BLaER1 treated with 17β-estradiol and CSF1 and Interleukin-3, amounts not matched to agents 10 nM and 100 nM (cell line): ENCODE results near the gene CDH23.

Source experiments
- H3K27ac ChIP-seq, 11 experiments: shearing (Covaris generic); formaldehyde crosslinking; 2 replicates each; pipeline ENCODE4 v1.8.1; 2022
- H3K27me3 ChIP-seq, 11 experiments: shearing (Covaris generic); formaldehyde crosslinking; 2 replicates each; pipeline ENCODE4 v1.8.1; 2022
- H3K36me3 ChIP-seq, 11 experiments: shearing (Covaris generic); formaldehyde crosslinking; 2 replicates each; pipeline ENCODE4 v1.8.1; 2022
- H3K4me1 ChIP-seq, 10 experiments: shearing (Covaris generic); formaldehyde crosslinking; 2 replicates each; pipeline ENCODE4 v1.8.1; 2022
- H3K4me2 ChIP-seq, 11 experiments: shearing (Covaris generic); formaldehyde crosslinking; 2 replicates each; pipeline ENCODE4 v1.8.1; 2022
- H3K4me3 ChIP-seq, 10 experiments: shearing (Covaris generic); formaldehyde crosslinking; 2 replicates each; pipeline ENCODE4 v1.8.1; 2022
- H3K9ac ChIP-seq, 11 experiments: shearing (Covaris generic); formaldehyde crosslinking; 2 replicates each; pipeline ENCODE4 v1.8.1; 2022
- H3K9me3 ChIP-seq, 11 experiments: shearing (Covaris generic); formaldehyde crosslinking; replicated peaks in 1 of 11; 2 replicates each; pipeline ENCODE4 v1.8.1; 2022
- H4K20me1 ChIP-seq, 11 experiments: shearing (Covaris generic); formaldehyde crosslinking; 2 replicates each; pipeline ENCODE4 v1.8.1; 2022
- Cebpa-rat ChIP-seq, 11 experiments: shearing (Covaris generic); IDR thresholded peaks; 2 replicates each; pipeline ENCODE4 v1.8.1; 2022

CDH23 gene

GRCh38 chr10:71790749-71791440 is 394.2 kb downstream of the CDH23 start:
- H3K4me3 ChIP-seq = no peak overlapping the region
- H3K4me2 ChIP-seq = peak overlapping the region; percentile 42 to 81 (median 69); a peak in 21 of 22 replicates
- no peaks in the 10 kb centered on the region for H3K27me3 ChIP-seq
- no peaks in the 10 kb centered on the region for H3K36me3 ChIP-seq
- H3K9ac ChIP-seq = no peak overlapping the region
- H3K9me3 ChIP-seq = no peaks in the 10 kb centered on the region
- H3K27ac ChIP-seq = no peak overlapping the region
- peaks cover 6 to 14% (median 12%) of the 10 kb centered on the region in 10 experiments; a peak in 17 of 20 replicates for H3K4me1 ChIP-seq
- H4K20me1 ChIP-seq = peaks cover 0 to 4% (median 0%) of the 10 kb centered on the region in 11 experiments; a peak in 2 of 22 replicates
- no peak for TF ChIP-seq Cebpa-rat (IDR thresholded peaks at IDR 0.05)

GRCh38 chr10:71795248-71795647 is 398.5 kb downstream of the CDH23 start:
- no peak overlapping the region for H3K27ac ChIP-seq
- H3K36me3 ChIP-seq = no peaks in the 10 kb centered on the region
- H3K4me2 ChIP-seq = no peak overlapping the region
- no peak overlapping the region for H3K4me3 ChIP-seq
- no peak overlapping the region for H3K9ac ChIP-seq
- peaks cover 11 to 23% (median 12%) of the 10 kb centered on the region in 10 experiments for H3K4me1 ChIP-seq
- H3K27me3 ChIP-seq = no peaks in the 10 kb centered on the region
- no peak for TF ChIP-seq Cebpa-rat (IDR thresholded peaks at IDR 0.05)
- peaks cover 0 to 9% (median 0%) of the 10 kb centered on the region in 11 experiments; a peak in 3 of 22 replicates for H4K20me1 ChIP-seq
- H3K9me3 ChIP-seq = no peaks in the 10 kb centered on the region

GRCh38 chr10:71796749-71797405 is 400.2 kb downstream of the CDH23 start:
- Histone ChIP-seq H3K27ac (no peak overlapping the region), H3K4me1 (peaks cover 0 to 31% (median 9%) of the 10 kb centered on the region in 10 experiments; a peak in 12 of 20 replicates), H3K4me2 (no peak overlapping the region), H3K4me3 (no peak overlapping the region), H4K20me1 (peaks cover 0 to 9% (median 0%) of the 10 kb centered on the region in 11 experiments; a peak in 3 of 22 replicates), H3K27me3 (no peaks in the 10 kb centered on the region), H3K36me3 (no peaks in the 10 kb centered on the region), H3K9ac (no peak overlapping the region), H3K9me3 (no peaks in the 10 kb centered on the region)
- TF ChIP-seq Cebpa-rat (IDR thresholded peaks at IDR 0.05) = no peak

GRCh38 chr10:71797533-71798307 is 401.0 kb downstream of the CDH23 start:
- Histone ChIP-seq H3K9ac (no peak overlapping the region), H3K27ac (no peak overlapping the region), H3K27me3 (no peaks in the 10 kb centered on the region)

GRCh38 chr10:71798308-71798624 is 401.5 kb downstream of the CDH23 start:
- H3K4me2 ChIP-seq = no peak overlapping the region
- no peak overlapping the region for H3K9ac ChIP-seq
- no peak overlapping the region for H3K27ac ChIP-seq
- H3K36me3 ChIP-seq = no peaks in the 10 kb centered on the region
- no peak for TF ChIP-seq Cebpa-rat (IDR thresholded peaks at IDR 0.05)
- no peaks in the 10 kb centered on the region for H3K9me3 ChIP-seq
- H3K27me3 ChIP-seq = no peaks in the 10 kb centered on the region
- H4K20me1 ChIP-seq = peaks cover 0 to 9% (median 0%) of the 10 kb centered on the region in 11 experiments; a peak in 3 of 22 replicates
- peaks cover 0 to 45% (median 20%) of the 10 kb centered on the region in 10 experiments; a peak in 14 of 20 replicates for H3K4me1 ChIP-seq
- H3K4me3 ChIP-seq = no peak overlapping the region

More at GRCh38 chr10:71797533-71798307, 401.0 kb downstream of the CDH23 start:
- Histone ChIP-seq H4K20me1 (peaks cover 0 to 9% (median 0%) of the 10 kb centered on the region in 11 experiments; a peak in 3 of 22 replicates), H3K4me1 (peaks cover 0 to 40% (median 14%) of the 10 kb centered on the region in 10 experiments; a peak in 12 of 20 replicates), H3K36me3 (no peaks in the 10 kb centered on the region), H3K9me3 (no peaks in the 10 kb centered on the region), H3K4me3 (no peak overlapping the region), H3K4me2 (no peak overlapping the region; a peak in 1 of 22 replicates)
- no peak for TF ChIP-seq Cebpa-rat (IDR thresholded peaks at IDR 0.05)

- Histone ChIP-seq H3K9me3 (no peaks in the 10 kb centered on the region), H3K4me1 (peaks cover 3 to 54% (median 28%) of the 10 kb centered on the region in 10 experiments; a peak in 16 of 20 replicates), H3K27ac (no peak overlapping the region), H3K36me3 (no peaks in the 10 kb centered on the region), H3K4me3 (no peak overlapping the region), H3K4me2 (peak overlapping the region in 3 of 11 experiments; percentile 56 to 74 (median 66); a peak in 6 of 22 replicates), H4K20me1 (peaks cover 0 to 12% (median 0%) of the 10 kb centered on the region in 11 experiments; a peak in 3 of 22 replicates), H3K27me3 (no peaks in the 10 kb centered on the region), H3K9ac (no peak overlapping the region)
- TF ChIP-seq Cebpa-rat (IDR thresholded peaks at IDR 0.05) = no peak
Observed at GRCh38 chr10:71799112-71799511, 402.4 kb downstream of the CDH23 start.

- no peak overlapping the region for H3K4me3 ChIP-seq
- peaks cover 0 to 17% (median 0%) of the 10 kb centered on the region in 11 experiments; a peak in 3 of 22 replicates for H4K20me1 ChIP-seq
- TF ChIP-seq Cebpa-rat (IDR thresholded peaks at IDR 0.05) = no peak
- no peaks in the 10 kb centered on the region for H3K27me3 ChIP-seq
- no peaks in the 10 kb centered on the region for H3K36me3 ChIP-seq
- no peak overlapping the region for H3K9ac ChIP-seq
- peaks cover 5 to 61% (median 35%) of the 10 kb centered on the region in 10 experiments; a peak in 17 of 20 replicates for H3K4me1 ChIP-seq
- peak overlapping the region in 4 of 11 experiments; percentile 18 to 74 (median 67); a peak in 6 of 22 replicates for H3K4me2 ChIP-seq
- no peaks in the 10 kb centered on the region for H3K9me3 ChIP-seq
- H3K27ac ChIP-seq = no peak overlapping the region
Observed at GRCh38 chr10:71799608-71800453, 403.1 kb downstream of the CDH23 start.

GRCh38 chr10:71801361-71801760 is 404.6 kb downstream of the CDH23 start:
- Histone ChIP-seq H3K4me3 (no peak overlapping the region), H3K9ac (no peak overlapping the region), H3K27me3 (no peaks in the 10 kb centered on the region), H4K20me1 (peaks cover 0 to 23% (median 0%) of the 10 kb centered on the region in 11 experiments; a peak in 2 of 22 replicates), H3K27ac (no peak overlapping the region), H3K4me2 (peak overlapping the region in 7 of 11 experiments; percentile 10 to 78 (median 66); a peak in 11 of 22 replicates), H3K9me3 (no peaks in the 10 kb centered on the region), H3K4me1 (peaks cover 5 to 76% (median 43%) of the 10 kb centered on the region in 10 experiments; a peak in 17 of 20 replicates), H3K36me3 (no peaks in the 10 kb centered on the region)
- no peak for TF ChIP-seq Cebpa-rat (IDR thresholded peaks at IDR 0.05)
